Heart left ventricle (tissue), 16 donors: Measurements from ENCODE around the gene DDT. TPM values are rescaled to one million over a fixed set of nuclear protein-coding genes. Genes with fewer than 3 reads are reported as not detected.

Experiments used
- ATAC-seq, 4 donors: fragments of 200-7000 bp; cut with Tn5 transposase; one replicate each; pipeline ENCODE4 v1.9.1; 2020 to 2022; ENCODE audit warnings: moderate library complexity in 4 of 4, mild to moderate bottlenecking in 3 of 4, moderate number of reproducible peaks in 1 of 4
- DNase-seq, 5 donors: peaks; one replicate each; pipeline ENCODE4 v3.0.0-alpha.2; 2020
- H3K27ac ChIP-seq, 12 donors: fragments of 200-600 bp; sonication (generic) in 4 of 12; one replicate each; pipeline versions ENCODE4 v1.5.0 to v1.8.0; 2016 to 2022; ENCODE audit warnings: mild to moderate bottlenecking in 2 of 12
- H3K27me3 ChIP-seq, 9 donors: fragments of 200-600 bp; sonication (generic) in 2 of 9; one replicate each; pipeline versions ENCODE4 v1.5.1 to v1.8.0; 2016 to 2022; ENCODE audit warnings: mild to moderate bottlenecking in 3 of 9
- H3K36me3 ChIP-seq, 9 donors: fragments of 200-600 bp; sonication (generic) in 2 of 9; one replicate each; pipeline versions ENCODE4 v1.5.0 to v1.8.0; 2018 to 2022; ENCODE audit warnings: mild to moderate bottlenecking in 2 of 9
- H3K4me1 ChIP-seq, 12 donors: fragments of 200-600 bp; sonication (generic) in 4 of 12; one replicate each; pipeline versions ENCODE4 v1.5.0 to v1.8.0; 2016 to 2022; ENCODE audit warnings: mild to moderate bottlenecking in 3 of 12
- H3K4me3 ChIP-seq, 12 donors: fragments of 200-600 bp; sonication (generic) in 4 of 12; one replicate each; pipeline versions ENCODE4 v1.5.0 to v1.8.0; 2017 to 2022; ENCODE audit warnings: mild to moderate bottlenecking in 9 of 12, moderate library complexity in 4 of 12
- H3K9me3 ChIP-seq, 12 donors: fragments of 200-600 bp; sonication (generic) in 4 of 12; one replicate each; pipeline versions ENCODE4 v1.5.0 to v1.8.0; 2016 to 2022; ENCODE audit warnings: mild to moderate bottlenecking in 1 of 12
- CTCF ChIP-seq, 12 donors: fragments of 200-600 bp; sonication (generic) in 4 of 12; IDR thresholded peaks; one replicate each; pipeline versions ENCODE4 v1.5.0 to v1.8.0; 2018 to 2022; ENCODE audit warnings: antibody characterized with exemption in 12 of 12, mild to moderate bottlenecking in 5 of 12
- POLR2A ChIP-seq, 2 donors: fragments of 450-650 bp; IDR thresholded peaks; one replicate each; pipeline ENCODE4 v1.6.1; 2017; ENCODE audit warnings: antibody characterized with exemption in 2 of 2, mild to moderate bottlenecking in 2 of 2, moderate library complexity in 2 of 2
- WGBS, 4 donors: extraction: QIAGEN DNeasy Blood & Tissue Kit in 2 of 4; methylation state at CpG; one replicate each; pipeline versions ENCODE4 v1.1.5 to v1.1.7; 2013 to 2018; 5-methylcytosine and 5-hydroxymethylcytosine counted together
- intact Hi-C, 10 donors: fragments of 100-400 bp; cut with DNase I; formaldehyde crosslinking; loops; one replicate each; pipeline versions ENCODE4 v1.11.1 to v1.14.2; 2022
- polyA plus RNA-seq, 2 donors: library from polyadenylated mRNA; stranded (reverse); fragments of 200-250 nt; gene quantifications; one replicate each; pipeline ENCODE4 v1.2.3, GENCODE V29; 2013
- total RNA-seq, 9 donors: library from RNA; depleted of rRNA in 2 of 9; stranded (reverse); fragments of >200 nt in 2 of 9; fragmentation: NEBNext Ultra II Directional in 3 of 9; extraction: Animal tissue kit (Norgen Biotek cat#: 25700) in 3 of 9; gene quantifications; one replicate each; pipeline versions ENCODE4 v1.1.0 to v1.2.4, GENCODE V29; 2016 to 2023
- donor health status: ischemic (EF 13 %, LVEDD 7.1; RV severe dilation, severe dysfunction).
- donor health status: healthy with polysubstance abuse.
- donor health status: DM: no; HTN: yes; CAD: no.
- donor health status: DM: no; HTN: no; CAD: no.
- donor health status: ischemic (EF 25% LVEDD 6.9; RV normal size, moderate dysfunction).
- donor health status: ischemic (EF 25% LVEDD 5.7; RV mildly dilated, moderate dysfunction).
- donor health status: healthy.
- donor health status: DM: yes; HTN: yes; CAD: no.
- donor health status: ischemic (EF 35%, LVEDD 5.7; RV mildly dilated, moderate dysfunction).
- donor health status: nonischemic (EF 11% LVEDD 7.7; RV severe dilation, severe dysfunction).
- donor health status: DM: yes; HTN: yes; CAD: no.
- donor health status: PGD.
- donor health status: ischemic (EF 29% LVEDD 5.4; RV normal size, mild dysfunction).
- donor health status: nonischemic (EF 23%, LVEDD 6.1; RV moderate dilation, normal function).

DDT gene
- total and polyA plus RNA-seq, 11 donors = 117 to 399 (median 155) TPM

DNA sequence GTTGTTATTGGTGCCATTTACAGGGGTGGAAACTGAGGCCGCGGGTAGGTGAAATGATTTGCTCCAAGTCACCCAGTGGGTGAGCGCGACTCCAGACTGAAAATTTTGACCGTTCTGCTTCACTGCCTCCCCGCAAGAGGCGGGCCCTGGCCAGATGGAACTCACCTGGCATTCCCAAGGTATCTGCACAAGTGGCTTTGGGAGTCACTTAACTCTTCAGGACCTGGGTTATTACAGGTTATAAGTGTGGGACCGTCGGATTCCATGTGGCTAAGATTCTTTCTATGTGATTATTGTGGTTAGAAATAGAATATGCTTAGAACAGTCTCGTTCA is 37.5 kb upstream of the DDT start:
- TF ChIP-seq CTCF (IDR thresholded peaks at IDR 0.05) = no peak
- no peak for TF ChIP-seq POLR2A (IDR thresholded peaks at IDR 0.05)
- peaks cover 0 to 18% (median 12%) of the 10 kb centered on the region in 12 donors for H3K4me1 ChIP-seq
- H3K9me3 ChIP-seq = peaks cover 0 to 3% (median 0%) of the 10 kb centered on the region in 12 donors
- WGBS, 4 donors = 1 to 2% (median 1%) methylated on average over 10 of the region's 10 CpGs
- DNase-seq = no peak
- peak in 1 of 4 donors; percentile 1 for ATAC-seq
- intact Hi-C loops = loop anchor here in 1 of 10 donors (10.0 kb wide), 1 partner anchor 143 kb away; no protein-coding TSS in a partner anchor
- peak overlapping the region; percentile 57 to 98 (median 94) for H3K4me3 ChIP-seq
- no peaks in the 10 kb centered on the region for H3K27me3 ChIP-seq
- H3K27ac ChIP-seq = peak overlapping the region; percentile 33 to 92 (median 84)
- no peaks in the 10 kb centered on the region for H3K36me3 ChIP-seq

DNA sequence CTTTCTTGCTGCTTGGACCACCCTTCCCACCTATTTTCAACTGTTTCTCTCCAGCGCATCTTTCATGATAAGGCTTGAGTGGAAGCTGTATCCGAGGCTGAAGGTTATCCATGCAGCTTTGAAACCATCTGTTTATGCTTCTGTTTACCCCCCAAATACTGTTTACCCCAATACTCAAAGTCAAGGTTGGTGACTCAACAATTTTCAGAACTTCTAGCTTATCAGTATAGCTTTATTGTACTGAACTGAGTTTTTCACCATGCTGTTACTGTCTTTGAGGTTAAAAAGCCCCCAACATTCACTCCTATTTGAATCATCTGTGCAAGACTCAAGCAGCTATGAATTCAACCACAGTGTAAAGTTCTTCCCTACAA is 35.8 kb upstream of the DDT start:
- intact Hi-C loops = loop anchor here in 1 of 10 donors (10.0 kb wide), 1 partner anchor 145 kb away; no protein-coding TSS in a partner anchor
- Histone ChIP-seq H3K36me3 (no peaks in the 10 kb centered on the region), H3K9me3 (no peaks in the 10 kb centered on the region), H3K4me3 (no peak overlapping the region), H3K27me3 (no peaks in the 10 kb centered on the region), H3K4me1 (peaks cover 0 to 30% (median 19%) of the 10 kb centered on the region in 12 donors), H3K27ac (no peak overlapping the region)
- 91 to 98% (median 93%) methylated on average over 2 of the region's 2 CpGs for WGBS, 4 donors
- TF ChIP-seq CTCF (IDR thresholded peaks at IDR 0.05) (no peak), POLR2A (IDR thresholded peaks at IDR 0.05) (no peak)
- ATAC-seq = no peak
- no peak for DNase-seq

- DNase-seq = no peak
- peaks cover 0 to 32% (median 22%) of the 10 kb centered on the region in 12 donors for H3K4me1 ChIP-seq
- ATAC-seq = no peak
- H3K27ac ChIP-seq = no peak overlapping the region
- H3K4me3 ChIP-seq = no peak overlapping the region
- intact Hi-C loops = loop anchor here in 8 of 10 donors (5.0 to 10.0 kb wide), 7 partner anchors 57 to 165 kb away; no protein-coding TSS in a partner anchor
- TF ChIP-seq POLR2A (IDR thresholded peaks at IDR 0.05) = no peak
- TF ChIP-seq CTCF (IDR thresholded peaks at IDR 0.05) = no peak
- H3K27me3 ChIP-seq = no peaks in the 10 kb centered on the region
- 81 to 89% (median 87%) methylated on average over 7 of the region's 7 CpGs for WGBS, 4 donors
- H3K36me3 ChIP-seq = no peaks in the 10 kb centered on the region
- H3K9me3 ChIP-seq = no peaks in the 10 kb centered on the region
These were observed 35.2 kb upstream of the DDT start for GRCh38 chr22:24009227-24010017.

DNA sequence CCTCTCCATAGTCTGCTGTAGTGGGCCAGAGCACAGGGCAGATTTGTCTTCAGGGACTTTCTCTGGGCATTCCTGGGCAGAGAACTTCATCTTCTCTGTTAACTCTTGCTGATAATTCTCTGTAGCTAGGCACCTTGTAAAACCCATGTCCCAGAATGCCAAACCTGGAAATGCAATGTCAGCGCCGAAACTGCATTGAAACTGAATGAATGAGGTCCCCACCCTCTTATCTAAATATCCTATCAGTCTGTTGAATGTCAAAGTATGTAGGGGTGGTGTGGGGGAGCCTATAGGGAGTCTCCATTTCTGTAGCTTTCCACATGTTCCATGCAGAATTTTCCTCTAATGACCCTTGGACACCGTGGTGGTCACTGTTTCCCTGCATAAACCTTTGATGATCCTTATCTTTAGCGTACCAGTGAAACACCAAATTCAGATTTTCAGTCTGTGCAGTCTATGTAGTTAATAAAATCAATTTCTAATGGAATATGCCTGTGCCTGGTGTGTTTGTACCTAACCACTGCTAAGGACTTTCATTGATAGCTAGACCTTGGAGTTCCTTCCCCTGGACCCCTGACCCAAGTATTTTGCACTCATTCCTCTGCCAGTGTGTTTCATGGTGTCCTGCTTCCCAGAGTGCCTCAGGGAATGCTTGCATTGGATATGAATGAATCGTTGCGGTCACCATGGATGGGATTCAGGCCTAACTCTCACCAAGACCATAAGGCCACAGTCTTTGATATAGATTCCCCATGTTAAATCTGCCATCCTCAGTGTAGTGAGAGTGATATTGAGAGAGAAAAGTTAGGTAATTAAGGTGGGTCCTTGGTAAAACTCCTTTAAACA is 34.4 kb upstream of the DDT start:
- Histone ChIP-seq H3K36me3 (no peaks in the 10 kb centered on the region), H3K27ac (no peak overlapping the region), H3K4me1 (peaks cover 0 to 32% (median 22%) of the 10 kb centered on the region in 12 donors), H3K4me3 (no peak overlapping the region), H3K27me3 (no peaks in the 10 kb centered on the region), H3K9me3 (no peaks in the 10 kb centered on the region)
- DNase-seq (no peak), ATAC-seq (no peak)
- 87 to 94% (median 87%) methylated on average over 6 of the region's 6 CpGs for WGBS, 4 donors
- intact Hi-C loops = loop anchor here in 8 of 10 donors (5.0 to 10.0 kb wide), 6 partner anchors 56 to 166 kb away; no protein-coding TSS in a partner anchor
- TF ChIP-seq CTCF (IDR thresholded peaks at IDR 0.05) = no peak
